Caco-2 (cell line): ENCODE results near the gene TTC28. TPM values are rescaled to one million over a fixed set of nuclear protein-coding genes. Genes with fewer than 3 reads are reported as not detected.

Experiments
- BruUV-seq: library from RNA; stranded (reverse); fragments of 400-500 nt; replicated peaks from 2 replicates; lab custom pipeline; 2021; lab: Mats Ljungman, UMichigan
- CTCF ChIA-PET: fragments of 300-600 bp; sonication (Branson Sonifier 250); formaldehyde crosslinking; loops from one replicate; lab custom pipeline; 2022; ENCODE audit warnings: antibody characterized with exemption; lab: Charles Lee
- POLR2A ChIA-PET: fragments of 300-600 bp; sonication (Branson Sonifier 250); formaldehyde crosslinking; loops from one replicate; lab custom pipeline; 2022; ENCODE audit warnings: antibody characterized with exemption; lab: Charles Lee
- DNase-seq, 2 experiments: peaks; one replicate each; pipeline versions ENCODE4 v3.0.0 to v3.0.0-alpha.2; 2020 to 2022
- H3K27me3 ChIP-seq: replicated peaks from 2 replicates; pipeline ENCODE4 v1.6.0; 2011; ENCODE audit warnings: low read length; ENCODE audit not compliant: control insufficient read depth, insufficient read depth
- H3K36me3 ChIP-seq: 2 replicates; pipeline ENCODE4 v1.5.1; 2011; ENCODE audit warnings: low read length; ENCODE audit not compliant: control insufficient read depth, insufficient read depth
- H3K4me1 ChIP-seq: fragments of 250-450 bp; sonication (Bioruptor Pico); 2 replicates; pipeline ENCODE4 v1.5.1; 2020; ENCODE audit warnings: mild to moderate bottlenecking
- H3K4me3 ChIP-seq: 2 replicates; pipeline ENCODE4 v1.5.1; 2011; ENCODE audit warnings: low read depth, mild to moderate bottlenecking, control low read depth, low read length
- H3K9me3 ChIP-seq: fragments of 250-450 bp; sonication (Bioruptor Pico); 2 replicates; pipeline ENCODE4 v1.5.1; 2020; ENCODE audit warnings: mild to moderate bottlenecking, moderate library complexity
- H3K27ac Mint-ChIP-seq: one replicate; pipeline ENCODE4 v1.8.0; 2022; ENCODE audit warnings: mixed read lengths; ENCODE audit not compliant: unreplicated experiment
- H3K27me3 Mint-ChIP-seq: one replicate; pipeline ENCODE4 v1.8.0; 2022; ENCODE audit warnings: mixed read lengths; ENCODE audit not compliant: insufficient read depth, unreplicated experiment
- H3K36me3 Mint-ChIP-seq: one replicate; pipeline ENCODE4 v1.8.0; 2022; ENCODE audit warnings: mild to moderate bottlenecking, mixed read lengths; ENCODE audit not compliant: insufficient read depth, unreplicated experiment
- H3K4me1 Mint-ChIP-seq: one replicate; pipeline ENCODE4 v1.8.0; 2022; ENCODE audit warnings: low read depth, mixed read lengths; ENCODE audit not compliant: unreplicated experiment
- H3K4me3 Mint-ChIP-seq: one replicate; pipeline ENCODE4 v1.8.0; 2022; ENCODE audit warnings: mild to moderate bottlenecking, moderate library complexity, mixed read lengths; ENCODE audit not compliant: unreplicated experiment
- H3K9me3 Mint-ChIP-seq: one replicate; pipeline ENCODE4 v1.8.0; 2022; ENCODE audit warnings: mixed read lengths; ENCODE audit not compliant: unreplicated experiment
- CTCF ChIP-seq, 2 experiments: fragments of 200-600 bp in 1 of 2; IDR thresholded peaks; 1 replicate in 1 of 2; 2 replicates in 1 of 2; pipeline versions ENCODE4 v1.5.1 to v1.8.0; 2011 to 2022; ENCODE audit warnings: antibody characterized with exemption in 1 of 2, control low read depth in 1 of 2, inconsistent platforms in 1 of 2, low read depth in 1 of 2, low read length in 1 of 2, mild to moderate bottlenecking in 1 of 2, moderate library complexity in 1 of 2; ENCODE audit not compliant: insufficient read depth in 1 of 2, severe bottlenecking in 1 of 2, unreplicated experiment in 1 of 2
- intact Hi-C: fragments of 100-400 bp; cut with micrococcal nuclease; formaldehyde crosslinking; loops from one replicate; pipeline ENCODE4 v1.10.0; 2022; ENCODE audit not compliant: unreplicated experiment
- total RNA-seq: library from RNA; stranded (reverse); gene quantifications from 2 replicates; pipeline ENCODE4 v1.2.3, GENCODE V29; 2022

TTC28 gene
- total RNA-seq, 1 experiment from 2014 or later = 12.0 TPM

GRCh38 chr22:28141614-28142013 lies 538.0 kb downstream of the TTC28 start:
- TF ChIP-seq CTCF (IDR thresholded peaks at IDR 0.05; ENCODE audit: insufficient read depth in 1 of 2, low read depth in 1 of 2, low read length in 1 of 2, severe bottlenecking in 1 of 2, unreplicated experiment in 1 of 2) = no peak
- no peak for DNase-seq
- H3K9me3 ChIP-seq = no peaks in the 10 kb centered on the region
- ChIA-PET POLR2A (no interaction called here), CTCF (interaction anchor here (1.2 kb wide), 1 partner anchor 110 kb away, joined by 4 read pairs; no protein-coding TSS in a partner anchor)
- H3K27me3 Mint-ChIP-seq = peaks cover 2% of the 10 kb centered on the region
- BruUV-seq = no TSS peak
- peaks cover 10% of the 10 kb centered on the region for H3K4me1 ChIP-seq
- H3K4me1 Mint-ChIP-seq = peaks cover 16% of the 10 kb centered on the region
- intact Hi-C loops = no loop called here
- no peaks in the 10 kb centered on the region for H3K36me3 ChIP-seq
- no peaks in the 10 kb centered on the region for H3K9me3 Mint-ChIP-seq
- no peak overlapping the region for H3K27ac Mint-ChIP-seq
- no peaks in the 10 kb centered on the region for H3K27me3 ChIP-seq
- no peak overlapping the region for H3K4me3 Mint-ChIP-seq
- H3K4me3 ChIP-seq = no peak overlapping the region
- no peaks in the 10 kb centered on the region for H3K36me3 Mint-ChIP-seq

GRCh38 chr22:28139961-28140360 lies 539.7 kb downstream of the TTC28 start:
- Mint-ChIP-seq H3K4me3 (no peak overlapping the region), H3K27me3 (peaks cover 2% of the 10 kb centered on the region), H3K9me3 (no peaks in the 10 kb centered on the region), H3K27ac (no peak overlapping the region), H3K36me3 (no peaks in the 10 kb centered on the region), H3K4me1 (peaks cover 16% of the 10 kb centered on the region)
- POLR2A ChIA-PET = no interaction called here
- intact Hi-C loops = no loop called here
- BruUV-seq = no TSS peak
- TF ChIP-seq CTCF (IDR thresholded peaks at IDR 0.05; ENCODE audit: insufficient read depth in 1 of 2, low read depth in 1 of 2, low read length in 1 of 2, severe bottlenecking in 1 of 2, unreplicated experiment in 1 of 2) = no peak
- Histone ChIP-seq H3K27me3 (no peaks in the 10 kb centered on the region), H3K9me3 (no peaks in the 10 kb centered on the region), H3K4me3 (no peak overlapping the region), H3K4me1 (peaks cover 10% of the 10 kb centered on the region), H3K36me3 (no peaks in the 10 kb centered on the region)
- DNase-seq = no peak
- CTCF ChIA-PET = interaction anchor here (0.6 kb wide), 1 partner anchor 95 kb away, joined by 3 read pairs; no protein-coding TSS in a partner anchor

GRCh38 chr22:28139516-28139915 lies 540.1 kb downstream of the TTC28 start:
- H3K27ac Mint-ChIP-seq = no peak overlapping the region
- Histone ChIP-seq H3K4me1 (peaks cover 10% of the 10 kb centered on the region), H3K9me3 (no peaks in the 10 kb centered on the region), H3K36me3 (no peaks in the 10 kb centered on the region), H3K4me3 (no peak overlapping the region), H3K27me3 (no peaks in the 10 kb centered on the region)
- intact Hi-C loops = no loop called here
- H3K36me3 Mint-ChIP-seq = no peaks in the 10 kb centered on the region
- POLR2A ChIA-PET = no interaction called here
- H3K4me1 Mint-ChIP-seq = peaks cover 16% of the 10 kb centered on the region
- H3K27me3 Mint-ChIP-seq = peaks cover 2% of the 10 kb centered on the region
- no peaks in the 10 kb centered on the region for H3K9me3 Mint-ChIP-seq
- CTCF ChIA-PET = interaction anchor here (0.6 kb wide), 1 partner anchor 95 kb away, joined by 3 read pairs; no protein-coding TSS in a partner anchor
- TF ChIP-seq CTCF (IDR thresholded peaks at IDR 0.05; ENCODE audit: insufficient read depth in 1 of 2, low read depth in 1 of 2, low read length in 1 of 2, severe bottlenecking in 1 of 2, unreplicated experiment in 1 of 2) = no peak
- no peak for DNase-seq
- BruUV-seq = no TSS peak
- no peak overlapping the region for H3K4me3 Mint-ChIP-seq
